Astrocyte of the spinal cord (primary cell): Measurements from ENCODE around the gene SPCS2.

Experiments
- DNase-seq: peaks from one replicate; pipeline ENCODE4 v3.0.0; 2011; ENCODE audit warnings: low read depth, low spot score
- H3K4me3 ChIP-seq: 2 replicates; pipeline ENCODE4 v1.5.1; 2011; ENCODE audit warnings: low read depth, mild to moderate bottlenecking, low read length, moderate library complexity
- in situ Hi-C: cut with HindIII; loops from 2 replicates; pipeline ENCODE4 v1.10.0; 2017; ENCODE audit warnings: low sequenced_read_pairs
- TF ChIP-seq, protein P1 (sequence below): IDR thresholded peaks from 2 replicates; pipeline ENCODE4 v1.5.1; 2012; ENCODE audit warnings: low read depth, mild to moderate bottlenecking, low read length, inconsistent platforms

SPCS2 gene

DNA sequence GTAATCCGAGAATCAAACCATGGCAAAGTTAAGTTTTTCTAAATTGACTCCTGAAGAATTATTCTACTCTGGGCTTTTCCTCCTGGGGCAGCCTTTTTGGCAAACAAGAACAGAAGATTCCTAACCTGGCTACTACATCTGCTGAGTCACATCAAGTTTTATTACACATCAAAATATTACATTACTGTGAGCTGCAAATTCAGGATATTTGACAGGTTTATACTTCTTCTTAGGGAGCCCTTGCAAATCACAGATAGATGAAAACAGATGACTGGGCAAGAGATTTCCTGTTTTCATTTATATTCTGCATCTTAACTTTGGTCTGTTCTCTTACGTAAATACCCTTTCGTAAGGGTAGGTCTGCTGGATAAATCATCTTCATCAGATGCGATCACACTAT is 23.8 kb upstream of the SPCS2 start:
- no peak overlapping the region for H3K4me3 ChIP-seq
- TF ChIP-seq, protein P1, sequence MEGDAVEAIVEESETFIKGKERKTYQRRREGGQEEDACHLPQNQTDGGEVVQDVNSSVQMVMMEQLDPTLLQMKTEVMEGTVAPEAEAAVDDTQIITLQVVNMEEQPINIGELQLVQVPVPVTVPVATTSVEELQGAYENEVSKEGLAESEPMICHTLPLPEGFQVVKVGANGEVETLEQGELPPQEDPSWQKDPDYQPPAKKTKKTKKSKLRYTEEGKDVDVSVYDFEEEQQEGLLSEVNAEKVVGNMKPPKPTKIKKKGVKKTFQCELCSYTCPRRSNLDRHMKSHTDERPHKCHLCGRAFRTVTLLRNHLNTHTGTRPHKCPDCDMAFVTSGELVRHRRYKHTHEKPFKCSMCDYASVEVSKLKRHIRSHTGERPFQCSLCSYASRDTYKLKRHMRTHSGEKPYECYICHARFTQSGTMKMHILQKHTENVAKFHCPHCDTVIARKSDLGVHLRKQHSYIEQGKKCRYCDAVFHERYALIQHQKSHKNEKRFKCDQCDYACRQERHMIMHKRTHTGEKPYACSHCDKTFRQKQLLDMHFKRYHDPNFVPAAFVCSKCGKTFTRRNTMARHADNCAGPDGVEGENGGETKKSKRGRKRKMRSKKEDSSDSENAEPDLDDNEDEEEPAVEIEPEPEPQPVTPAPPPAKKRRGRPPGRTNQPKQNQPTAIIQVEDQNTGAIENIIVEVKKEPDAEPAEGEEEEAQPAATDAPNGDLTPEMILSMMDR, result no peak
- peak; percentile 24 for DNase-seq
- in situ Hi-C loops, result no loop called here

DNA sequence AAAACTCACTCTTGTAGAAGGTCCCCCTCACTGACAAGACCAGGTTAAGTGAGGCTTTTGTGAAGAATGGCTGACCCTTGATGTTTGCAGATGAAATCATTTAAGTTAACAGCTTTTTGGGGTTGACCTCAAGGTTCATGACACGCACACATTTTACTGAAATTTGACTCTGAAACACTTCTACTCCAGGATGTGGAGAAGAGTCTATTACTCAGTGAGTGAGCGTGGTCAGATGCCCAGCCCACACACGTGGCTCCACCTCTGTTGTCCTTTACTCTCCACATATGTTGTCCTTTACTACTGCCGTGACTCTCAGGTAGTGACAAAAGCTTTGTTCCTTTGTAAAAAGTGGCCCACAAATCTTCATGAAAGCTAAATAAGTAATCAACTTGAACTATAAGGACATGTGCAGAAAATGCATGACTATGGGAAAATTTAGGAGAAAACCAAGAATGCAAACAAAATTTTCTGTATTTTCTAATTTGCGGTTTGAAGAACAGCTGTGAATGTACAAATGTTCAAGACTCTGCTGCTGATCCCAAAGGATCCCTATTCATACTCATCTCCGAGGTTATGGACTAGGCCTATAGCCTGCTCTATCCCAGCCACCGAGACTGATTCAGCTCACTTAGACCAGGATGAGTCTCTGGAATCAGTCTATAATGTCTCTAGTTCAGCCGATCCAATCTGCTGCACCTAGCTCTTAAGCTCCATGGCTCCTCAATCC is 22.6 kb upstream of the SPCS2 start:
- peak; percentile 55 for DNase-seq
- in situ Hi-C loops, result no loop called here
- H3K4me3 ChIP-seq, result no peak overlapping the region
- TF ChIP-seq, protein P1, result no peak

DNA sequence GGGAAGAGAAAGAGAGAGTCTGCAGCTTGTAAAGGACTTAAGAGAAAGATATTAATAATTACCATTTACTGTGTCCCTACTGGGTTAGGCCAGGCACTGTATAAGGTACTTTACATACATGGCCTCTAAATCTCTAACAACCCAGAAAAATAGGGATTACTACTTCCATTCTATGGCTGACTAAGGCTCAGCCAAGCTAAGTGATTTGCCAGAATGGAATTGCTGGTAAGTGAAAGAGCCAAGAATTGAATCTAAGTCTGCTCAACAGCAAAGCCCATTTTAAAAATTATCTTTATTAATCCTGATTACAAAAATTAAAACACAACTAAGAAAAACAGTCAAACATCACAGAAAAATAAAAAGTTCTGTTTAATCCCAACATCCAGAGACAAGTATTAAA is 21.6 kb upstream of the SPCS2 start:
- in situ Hi-C loops, result no loop called here
- DNase-seq, result peak; percentile 20
- no peak overlapping the region for H3K4me3 ChIP-seq
- TF ChIP-seq, protein P1, result no peak

DNA sequence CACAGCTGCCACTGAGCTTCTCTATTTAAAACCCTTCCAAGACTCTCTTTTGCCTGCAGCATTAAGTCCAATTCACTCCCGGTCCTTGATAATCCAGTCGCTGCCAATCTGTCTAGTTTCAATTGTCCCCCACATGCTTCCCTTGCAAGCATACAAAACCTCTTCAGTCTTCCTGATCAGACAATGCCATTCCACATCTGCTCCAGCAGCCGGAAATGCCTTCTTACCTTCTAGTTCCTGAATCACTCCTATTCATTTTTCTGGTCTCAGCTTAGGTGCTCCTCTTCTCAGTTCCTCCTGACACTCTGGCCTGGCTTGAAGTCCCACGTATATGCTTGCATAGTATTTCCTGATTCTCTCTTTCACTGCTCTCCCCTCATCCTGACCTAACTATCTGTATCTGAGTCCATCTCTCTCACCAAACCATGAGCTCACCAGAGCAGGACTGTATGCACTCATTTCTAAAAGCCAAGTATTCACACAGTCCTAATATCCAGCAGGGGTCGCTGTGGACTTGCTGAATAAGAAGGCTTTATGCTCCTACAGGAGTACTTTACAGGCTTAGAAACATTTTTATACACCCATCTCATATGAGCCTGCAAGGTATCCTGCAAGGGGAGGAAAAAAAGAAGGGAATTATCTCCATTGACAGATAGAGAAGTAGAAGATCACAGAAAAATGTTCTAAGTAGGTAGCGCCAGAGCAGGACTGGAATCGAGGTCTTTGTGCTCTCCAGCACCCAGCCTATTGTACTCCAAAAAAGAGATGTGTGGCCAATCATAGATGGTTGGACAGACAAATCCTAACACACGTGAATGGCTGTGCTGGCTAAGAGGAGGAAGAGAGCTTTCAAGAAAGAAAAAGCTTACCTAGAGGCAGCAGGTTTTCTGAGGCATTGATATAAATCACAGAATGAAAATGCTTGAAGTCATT is 19.4 kb upstream of the SPCS2 start:
- in situ Hi-C loops, result no loop called here
- H3K4me3 ChIP-seq, result no peak overlapping the region
- TF ChIP-seq, protein P1, result peak; percentile 89
- DNase-seq, result peak; percentile 93

DNA sequence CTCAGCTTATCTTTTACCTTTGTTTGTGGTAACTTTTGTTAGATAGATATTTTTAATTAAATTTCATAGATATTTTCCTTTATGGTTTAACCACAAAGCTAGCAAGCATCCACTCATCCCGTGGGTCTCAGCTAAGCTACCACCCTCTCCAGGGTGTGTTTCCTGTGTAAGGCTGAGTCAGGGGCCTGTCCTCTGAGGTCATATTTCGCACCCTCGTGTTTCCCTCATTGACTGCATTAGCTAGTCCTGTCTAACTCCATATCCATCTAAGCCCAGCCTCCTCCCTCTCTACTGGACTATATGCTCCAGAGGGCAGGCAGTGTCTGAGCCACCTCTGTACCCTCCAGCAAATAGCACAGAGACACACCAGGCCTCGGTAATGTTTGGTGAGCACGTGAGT is 16.9 kb upstream of the SPCS2 start:
- TF ChIP-seq, protein P1, result no peak
- in situ Hi-C loops, result no loop called here
- H3K4me3 ChIP-seq, result no peak overlapping the region
- DNase-seq, result peak; percentile 57

DNA sequence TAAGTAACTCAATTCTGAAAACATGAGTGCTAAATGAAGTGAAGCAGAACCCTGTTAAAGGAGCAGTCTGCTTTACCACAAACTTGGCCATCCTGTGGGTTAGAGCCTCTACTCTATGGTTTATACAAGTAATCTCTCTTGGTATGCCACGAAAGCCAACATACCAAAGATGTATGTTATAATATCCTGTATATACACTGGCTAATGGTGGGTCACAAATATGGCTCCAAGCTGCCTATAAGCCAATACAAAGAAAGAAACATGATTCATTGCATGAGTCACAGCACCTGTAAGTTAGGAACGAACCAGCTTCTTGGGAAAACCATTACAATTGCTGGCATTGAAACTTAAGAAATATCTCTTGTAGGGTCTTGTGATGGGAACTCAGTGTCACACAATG is 16.3 kb upstream of the SPCS2 start:
- in situ Hi-C loops, result no loop called here
- TF ChIP-seq, protein P1, result no peak
- H3K4me3 ChIP-seq, result no peak overlapping the region
- DNase-seq, result peak; percentile 78
